HUES64 (cell line): ENCODE results near the gene XYLT1.

ENCODE experiments used
- H3K27ac ChIP-seq: 2 replicates; pipeline ENCODE4 v1.7.0; 2013; ENCODE audit warnings: low read depth, low read length, inconsistent platforms
- H3K27me3 ChIP-seq: 2 replicates; pipeline ENCODE4 v1.6.1; 2013; ENCODE audit warnings: mild to moderate bottlenecking, low read length; ENCODE audit not compliant: insufficient read depth
- H3K36me3 ChIP-seq: 2 replicates; pipeline ENCODE4 v1.6.1; 2013; ENCODE audit warnings: mild to moderate bottlenecking, low read length; ENCODE audit not compliant: insufficient read depth
- H3K4me1 ChIP-seq: 2 replicates; pipeline ENCODE4 v1.6.1; 2013; ENCODE audit warnings: mild to moderate bottlenecking, low read length, moderate library complexity; ENCODE audit not compliant: insufficient read depth
- H3K4me3 ChIP-seq: 2 replicates; pipeline ENCODE4 v1.5.1; 2013; ENCODE audit warnings: mild to moderate bottlenecking, low read length, moderate library complexity
- H3K9ac ChIP-seq: 2 replicates; pipeline ENCODE4 v1.6.1; 2013; ENCODE audit warnings: mild to moderate bottlenecking, low read depth, low read length
- H3K9me3 ChIP-seq: 2 replicates; pipeline ENCODE4 v1.6.1; 2013; ENCODE audit warnings: low read depth, low read length; ENCODE audit not compliant: insufficient read depth
- WGBS: fragments of 150-250, 120-280 bp; methylation state at CpG from one replicate; pipeline ENCODE4 v1.1.7; 2013; ENCODE audit warnings: missing lambda C conversion rate; 5-methylcytosine and 5-hydroxymethylcytosine counted together

The XYLT1 gene

DNA sequence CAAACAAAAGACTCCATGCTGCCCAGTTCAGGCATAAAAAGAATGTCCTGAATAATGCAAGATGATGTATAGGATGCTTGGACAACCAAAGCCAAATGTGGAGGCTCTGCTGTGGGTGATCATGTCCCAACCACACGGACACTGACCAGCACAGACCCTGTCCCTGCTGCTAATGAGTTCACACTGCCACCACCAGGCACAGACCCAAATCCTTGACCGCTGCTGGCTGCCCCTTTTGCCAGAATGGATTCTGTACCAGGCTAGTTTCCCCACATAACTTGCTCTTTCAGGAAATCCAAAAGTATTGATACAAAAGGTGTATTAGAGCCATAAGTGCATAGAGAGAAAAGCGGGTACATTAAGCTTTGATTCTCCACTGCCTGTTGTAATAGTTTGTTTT is 60.9 kb downstream of the XYLT1 start:
- H3K9me3 ChIP-seq = no peaks in the 10 kb centered on the region
- no peak overlapping the region for H3K9ac ChIP-seq
- no peak overlapping the region for H3K4me3 ChIP-seq
- H3K36me3 ChIP-seq = no peaks in the 10 kb centered on the region
- peaks cover 11% of the 10 kb centered on the region for H3K4me1 ChIP-seq
- 91% methylated on average over 3 of the region's 3 CpGs for WGBS
- H3K27ac ChIP-seq = no peak overlapping the region
- H3K27me3 ChIP-seq = no peaks in the 10 kb centered on the region

DNA sequence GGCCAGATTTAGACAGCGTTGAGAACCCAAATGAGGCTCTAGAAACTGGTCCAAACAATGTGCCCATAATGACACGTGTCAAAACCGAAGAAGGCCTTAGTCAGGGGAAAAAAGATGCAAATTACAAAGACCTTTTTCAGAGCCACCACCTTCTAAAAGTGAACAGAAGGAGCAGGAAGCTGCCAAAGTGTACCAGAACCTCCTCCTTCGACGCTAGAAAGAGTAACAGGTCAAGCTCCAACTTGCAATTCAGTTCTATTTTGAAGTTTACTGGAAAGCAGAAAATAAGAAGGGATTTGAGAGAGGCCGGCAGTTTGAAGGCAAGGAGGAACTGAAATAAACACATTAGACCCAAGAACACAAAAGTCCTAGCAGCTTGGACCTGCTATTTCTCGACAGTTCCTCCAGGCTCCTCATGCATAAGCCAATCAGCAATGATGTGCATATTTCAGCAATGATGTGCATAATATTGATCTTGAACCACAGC is 61.8 kb downstream of the XYLT1 start:
- Histone ChIP-seq H3K4me1 (peaks cover 11% of the 10 kb centered on the region), H3K4me3 (no peak overlapping the region), H3K36me3 (no peaks in the 10 kb centered on the region), H3K27me3 (no peaks in the 10 kb centered on the region), H3K9ac (no peak overlapping the region), H3K9me3 (no peaks in the 10 kb centered on the region), H3K27ac (no peak overlapping the region)
- WGBS = 97% methylated on average over 7 of the region's 7 CpGs

DNA sequence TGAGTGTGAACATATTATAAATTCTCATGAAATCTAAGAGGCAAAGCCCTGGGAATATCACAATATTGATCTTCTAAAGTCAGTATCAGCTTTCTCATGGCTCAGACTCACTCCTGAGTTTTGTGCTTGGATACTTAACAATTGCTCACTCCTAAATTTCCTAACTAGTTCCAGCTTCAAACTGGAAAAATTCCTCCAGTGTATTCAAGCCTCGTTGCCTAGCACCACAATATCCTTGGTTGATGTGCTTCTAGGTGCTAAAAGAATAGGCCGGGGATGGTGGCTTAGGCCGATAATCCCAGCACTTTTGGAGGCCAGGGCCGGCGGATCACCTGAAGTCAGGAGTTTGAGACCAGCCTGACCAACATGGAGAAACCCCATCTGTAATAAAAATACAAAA is 62.5 kb downstream of the XYLT1 start:
- Histone ChIP-seq H3K27ac (no peak overlapping the region), H3K4me3 (no peak overlapping the region), H3K27me3 (no peaks in the 10 kb centered on the region), H3K36me3 (no peaks in the 10 kb centered on the region), H3K9ac (no peak overlapping the region), H3K4me1 (peaks cover 11% of the 10 kb centered on the region), H3K9me3 (no peaks in the 10 kb centered on the region)
- WGBS = 97% methylated on average over 5 of the region's 5 CpGs

DNA sequence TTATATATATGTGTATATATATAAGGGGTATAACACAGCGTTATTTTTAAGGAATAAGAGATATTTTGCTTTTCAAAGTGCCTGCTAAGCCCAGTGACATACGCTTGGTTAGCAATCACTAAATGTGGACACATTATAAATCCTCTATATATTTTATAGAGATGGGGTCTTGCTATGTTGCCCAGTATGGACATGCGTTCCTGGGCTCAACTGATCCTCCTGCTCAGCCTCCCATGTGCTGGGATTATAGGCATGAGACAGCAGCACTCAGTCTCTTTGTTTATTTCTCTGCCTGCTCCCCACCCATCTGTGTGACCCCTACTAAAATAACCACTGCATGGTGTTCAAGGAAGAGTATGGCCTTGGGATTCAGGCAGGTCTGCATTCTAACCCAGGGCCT is 63.4 kb downstream of the XYLT1 start:
- 91% methylated on average over 1 of the region's 3 CpGs for WGBS
- Histone ChIP-seq H3K9ac (no peak overlapping the region), H3K27me3 (no peaks in the 10 kb centered on the region), H3K27ac (no peak overlapping the region), H3K4me3 (no peak overlapping the region), H3K9me3 (no peaks in the 10 kb centered on the region), H3K36me3 (no peaks in the 10 kb centered on the region), H3K4me1 (peaks cover 6% of the 10 kb centered on the region)

DNA sequence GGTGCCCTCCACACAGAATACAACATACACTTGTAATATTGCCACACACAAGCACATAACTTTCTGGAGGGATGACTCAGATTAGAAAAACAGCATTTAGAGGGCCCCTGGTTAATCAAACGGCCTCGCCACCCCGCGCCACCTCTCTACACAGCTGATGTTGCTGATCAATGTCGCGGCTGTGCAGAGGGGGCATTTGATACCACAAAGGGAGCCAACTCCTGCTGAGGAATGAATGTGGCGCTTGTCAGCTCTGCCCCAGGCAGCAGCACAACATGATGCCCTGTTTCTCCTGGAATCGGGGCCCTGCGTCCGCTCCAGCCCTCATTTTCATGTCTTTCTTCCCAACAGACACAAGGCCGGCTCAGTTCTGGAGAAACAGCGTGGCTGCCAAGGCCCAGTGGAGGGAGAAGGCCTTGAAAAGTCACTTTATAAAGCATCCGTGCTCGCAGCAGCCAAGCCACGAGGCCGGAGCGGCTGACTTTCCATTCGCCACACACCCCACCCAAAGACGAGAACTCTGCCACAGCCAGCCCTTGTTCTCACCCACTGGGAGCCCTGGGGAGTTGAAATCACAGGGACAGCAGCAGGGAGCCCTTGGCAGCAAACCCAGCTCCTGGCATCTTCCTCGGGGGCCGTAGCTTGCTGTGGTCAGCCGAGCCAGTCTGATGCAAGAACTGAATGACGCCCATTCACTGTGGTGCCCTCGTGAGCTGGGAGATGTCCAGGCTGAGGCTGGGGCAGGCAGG is 65.6 kb downstream of the XYLT1 start:
- no peaks in the 10 kb centered on the region for H3K27me3 ChIP-seq
- 90% methylated on average over 24 of the region's 24 CpGs for WGBS
- no peak overlapping the region for H3K27ac ChIP-seq
- no peak overlapping the region for H3K4me3 ChIP-seq
- no peaks in the 10 kb centered on the region for H3K36me3 ChIP-seq
- H3K4me1 ChIP-seq = no peaks in the 10 kb centered on the region; the same call in 1 of the 2 replicates
- H3K9me3 ChIP-seq = no peaks in the 10 kb centered on the region
- no peak overlapping the region for H3K9ac ChIP-seq

DNA sequence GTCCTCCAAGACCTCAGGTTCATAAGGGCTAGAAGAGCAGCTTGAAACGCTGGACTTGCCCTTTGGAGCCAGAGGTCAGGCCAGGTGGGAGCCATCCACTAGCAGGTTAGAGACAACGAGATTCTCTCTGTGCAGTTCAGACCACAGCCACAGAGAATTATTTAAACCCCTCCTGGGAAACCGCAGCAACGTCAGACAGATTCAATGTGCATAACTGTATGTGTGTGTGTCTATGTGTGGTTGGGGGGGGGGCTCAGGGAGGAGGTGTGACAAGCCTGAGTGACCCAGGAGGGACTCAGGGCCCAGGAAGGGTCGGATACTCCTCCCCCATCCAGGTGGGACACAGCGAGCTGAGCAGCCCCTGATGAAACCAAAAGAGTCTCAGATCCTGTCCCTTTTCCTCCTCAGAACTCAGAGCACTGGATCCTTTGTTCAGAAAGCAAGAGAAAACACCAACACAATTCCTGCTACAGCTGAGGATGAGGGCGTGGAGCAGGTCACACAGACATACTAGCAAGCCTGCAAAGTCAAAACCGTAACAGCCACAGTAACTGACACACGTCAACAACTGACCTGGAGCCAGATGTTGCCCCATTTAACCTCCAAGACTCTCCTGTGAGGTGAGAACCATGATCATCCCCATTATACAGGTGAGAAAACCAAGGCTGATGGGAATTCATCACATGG is 66.8 kb downstream of the XYLT1 start:
- Histone ChIP-seq H3K27ac (no peak overlapping the region), H3K9ac (no peak overlapping the region), H3K4me1 (no peaks in the 10 kb centered on the region; the same call in 1 of the 2 replicates), H3K27me3 (no peaks in the 10 kb centered on the region), H3K4me3 (no peak overlapping the region), H3K9me3 (no peaks in the 10 kb centered on the region), H3K36me3 (no peaks in the 10 kb centered on the region)
- WGBS = 87% methylated on average over 9 of the region's 9 CpGs

DNA sequence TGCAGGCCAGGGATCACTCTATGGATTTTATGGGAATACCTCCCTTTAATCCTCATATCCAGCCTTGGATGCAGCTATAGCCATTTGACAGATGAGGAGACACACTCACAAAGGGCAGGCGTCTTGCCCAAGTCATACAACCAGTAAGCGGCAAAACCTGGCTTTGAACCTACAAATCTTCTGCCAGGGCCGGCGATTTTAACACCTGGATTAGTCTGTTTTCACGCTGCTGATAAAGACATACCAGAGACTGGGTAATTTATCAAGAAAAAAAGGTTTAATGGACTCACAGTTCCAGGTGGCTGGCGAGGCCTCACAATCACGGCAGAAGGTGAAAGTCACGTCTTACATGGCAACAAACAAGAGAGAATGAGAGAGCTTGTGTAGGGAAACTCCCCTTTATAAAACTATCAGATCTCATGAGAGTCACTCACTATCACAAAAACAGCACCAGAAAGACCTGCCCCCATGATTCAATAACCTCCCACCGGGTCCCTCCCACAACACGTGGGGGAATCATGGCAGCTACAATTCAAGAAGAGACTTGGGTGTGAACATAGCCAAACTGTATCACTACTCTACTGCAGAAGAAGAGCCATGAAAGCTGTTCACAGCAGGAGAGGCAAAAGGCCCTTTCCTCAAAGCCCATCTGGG is 67.5 kb downstream of the XYLT1 start:
- Histone ChIP-seq H3K27ac (no peak overlapping the region), H3K9ac (no peak overlapping the region), H3K4me1 (peaks cover 3% of the 10 kb centered on the region; the same call in 1 of the 2 replicates), H3K9me3 (no peaks in the 10 kb centered on the region), H3K4me3 (no peak overlapping the region), H3K36me3 (no peaks in the 10 kb centered on the region), H3K27me3 (no peaks in the 10 kb centered on the region)
- 92% methylated on average over 10 of the region's 10 CpGs for WGBS

DNA sequence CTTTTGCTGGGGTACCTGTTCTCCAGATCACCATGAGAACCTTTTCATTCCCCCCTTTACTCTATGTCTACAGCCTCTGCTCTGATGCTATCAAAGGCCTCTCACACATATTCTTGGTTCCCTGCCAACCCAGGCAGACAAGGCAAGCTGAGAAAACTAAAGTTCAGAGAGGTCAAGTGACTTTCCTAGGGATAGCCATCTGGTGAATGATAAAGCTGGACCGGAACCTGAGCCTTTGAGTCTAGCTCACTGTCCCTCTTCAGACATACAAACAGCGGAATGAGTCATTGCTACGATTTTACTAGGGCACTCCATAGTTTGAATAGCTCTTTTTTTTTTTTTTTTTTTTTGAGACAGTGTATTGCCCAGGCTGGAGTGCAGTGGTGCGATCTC is 73.3 kb downstream of the XYLT1 start:
- Histone ChIP-seq H3K27me3 (no peaks in the 10 kb centered on the region), H3K27ac (no peak overlapping the region), H3K9ac (no peak overlapping the region), H3K4me3 (no peak overlapping the region), H3K9me3 (no peaks in the 10 kb centered on the region), H3K36me3 (no peaks in the 10 kb centered on the region), H3K4me1 (peaks cover 21% of the 10 kb centered on the region)
- WGBS = 88% methylated on average over 4 of the region's 4 CpGs

DNA sequence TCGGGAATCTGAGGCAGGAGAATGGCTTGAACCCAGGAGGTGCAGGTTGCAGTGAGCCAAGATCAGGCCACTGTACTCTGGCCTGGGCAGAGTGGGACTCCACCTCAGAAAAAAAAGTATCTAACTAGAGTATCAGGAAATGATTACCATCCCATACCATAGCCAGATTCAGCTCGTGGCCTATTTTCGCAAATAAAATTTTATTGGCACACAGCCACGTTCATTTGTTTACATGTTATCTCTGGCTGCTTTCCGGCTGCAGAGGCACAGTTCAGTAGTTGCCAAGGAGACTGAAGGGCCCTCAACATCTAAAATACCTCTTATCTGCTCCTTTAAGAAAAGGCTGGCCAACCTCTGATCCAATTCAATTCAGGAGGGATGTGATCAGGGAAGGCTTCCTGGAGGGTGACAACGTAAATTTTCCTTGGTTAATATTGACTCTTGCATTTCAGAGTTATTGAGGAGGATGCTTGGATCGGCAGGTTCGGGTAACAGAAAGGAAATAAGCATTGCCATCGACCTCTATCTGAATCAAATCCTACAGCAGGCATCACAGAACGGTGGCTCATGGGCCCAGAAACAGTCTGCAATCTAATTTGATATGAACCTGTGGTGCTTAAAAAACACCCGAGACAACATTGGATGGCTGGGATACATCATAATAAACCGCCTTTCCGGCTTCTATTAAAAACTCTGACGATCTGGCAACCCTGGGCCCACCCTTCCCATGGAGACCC is 73.8 kb downstream of the XYLT1 start:
- Histone ChIP-seq H3K4me3 (no peak overlapping the region), H3K9me3 (no peaks in the 10 kb centered on the region), H3K9ac (no peak overlapping the region), H3K27me3 (no peaks in the 10 kb centered on the region), H3K36me3 (no peaks in the 10 kb centered on the region), H3K4me1 (peaks cover 26% of the 10 kb centered on the region), H3K27ac (no peak overlapping the region)
- 90% methylated on average over 14 of the region's 14 CpGs for WGBS

DNA sequence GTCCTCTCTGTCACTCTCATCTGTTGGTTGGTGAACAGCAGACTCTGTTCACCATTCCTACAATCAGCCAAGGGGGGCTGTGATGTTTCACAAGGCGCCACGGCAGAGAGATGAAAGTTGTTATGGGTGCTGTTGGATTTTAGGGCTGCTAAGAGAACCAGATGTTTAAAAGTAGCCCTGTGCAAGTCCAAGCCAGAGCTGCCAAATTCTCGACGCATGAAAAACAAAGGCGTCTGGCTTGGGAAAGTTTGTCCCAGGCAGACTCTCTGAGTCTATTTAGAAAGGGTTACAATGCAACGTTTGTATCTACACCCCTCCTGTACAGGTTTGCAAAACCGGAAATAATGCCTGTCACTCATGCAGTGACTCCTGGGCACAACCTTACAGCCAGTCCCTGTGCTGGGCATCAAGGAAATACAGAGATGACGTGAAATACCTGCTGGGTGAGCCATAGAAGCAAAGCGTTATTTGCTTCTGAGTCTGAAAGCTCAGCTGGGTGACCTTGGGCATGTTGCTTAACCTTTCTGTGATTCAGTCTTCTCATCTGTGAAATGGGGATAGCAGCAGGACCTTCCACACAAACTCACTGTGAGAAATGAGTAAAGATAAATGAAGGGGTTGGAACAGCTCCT is 74.8 kb downstream of the XYLT1 start:
- no peaks in the 10 kb centered on the region for H3K9me3 ChIP-seq
- H3K27ac ChIP-seq = no peak overlapping the region
- WGBS = 92% methylated on average over 9 of the region's 9 CpGs
- H3K9ac ChIP-seq = no peak overlapping the region
- H3K36me3 ChIP-seq = no peaks in the 10 kb centered on the region
- peaks cover 27% of the 10 kb centered on the region for H3K4me1 ChIP-seq
- no peak overlapping the region for H3K4me3 ChIP-seq
- H3K27me3 ChIP-seq = no peaks in the 10 kb centered on the region
